NCI-H2081 treated with DMSO at 0.1 percent for 48 hours (cell line): Measurements from ENCODE around the gene CYBC1.
"Not testable (repeated sequence)": the region's sequence is repeated elsewhere in the genome, so short reads cannot be mapped to it uniquely, and the experiment has no call there.

ENCODE experiments used
- DNase-seq: peaks from one replicate; lab custom pipeline; 2025; lab: John Stamatoyannopoulos, UW

Gene CYBC1

DNA sequence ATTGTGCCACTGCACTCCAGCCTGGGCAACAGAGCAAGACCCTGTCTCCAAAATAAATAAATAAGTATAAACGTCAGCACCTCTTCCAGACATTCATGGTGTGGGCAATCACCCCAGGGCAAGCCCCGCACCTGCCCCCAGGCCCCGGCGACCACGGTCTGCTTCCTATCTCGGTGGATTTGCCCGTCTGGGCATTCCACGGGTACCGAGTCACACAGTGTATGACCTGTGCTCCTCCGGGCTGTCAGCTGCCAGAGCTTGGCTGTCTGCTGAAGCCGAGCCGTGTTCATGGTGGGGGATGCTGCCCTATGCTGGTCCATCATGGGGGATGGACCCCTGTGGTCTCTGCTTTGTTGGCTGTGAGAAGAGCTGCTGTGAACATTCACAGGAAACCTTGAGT lies 15.4 kb downstream of the CYBC1 start:
- DNase-seq: no peak

DNA sequence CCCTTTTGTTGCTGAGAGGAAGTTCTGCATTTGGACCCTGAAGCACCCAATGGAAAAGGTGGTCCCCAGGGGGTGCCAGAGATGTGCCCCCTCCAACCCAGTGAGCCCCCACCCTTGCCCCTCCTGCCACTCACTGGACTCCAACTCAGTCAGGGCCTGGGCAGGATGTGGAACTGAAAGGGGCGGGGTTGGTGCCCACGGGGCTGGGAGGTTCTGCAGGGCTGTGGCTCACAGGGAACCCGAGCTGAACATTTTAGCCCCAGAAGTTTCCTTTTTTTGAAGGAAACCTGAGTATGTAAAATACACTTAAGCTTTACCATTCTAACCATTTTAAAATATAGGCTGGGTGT lies 16.4 kb downstream of the CYBC1 start:
- DNase-seq: no peak

DNA sequence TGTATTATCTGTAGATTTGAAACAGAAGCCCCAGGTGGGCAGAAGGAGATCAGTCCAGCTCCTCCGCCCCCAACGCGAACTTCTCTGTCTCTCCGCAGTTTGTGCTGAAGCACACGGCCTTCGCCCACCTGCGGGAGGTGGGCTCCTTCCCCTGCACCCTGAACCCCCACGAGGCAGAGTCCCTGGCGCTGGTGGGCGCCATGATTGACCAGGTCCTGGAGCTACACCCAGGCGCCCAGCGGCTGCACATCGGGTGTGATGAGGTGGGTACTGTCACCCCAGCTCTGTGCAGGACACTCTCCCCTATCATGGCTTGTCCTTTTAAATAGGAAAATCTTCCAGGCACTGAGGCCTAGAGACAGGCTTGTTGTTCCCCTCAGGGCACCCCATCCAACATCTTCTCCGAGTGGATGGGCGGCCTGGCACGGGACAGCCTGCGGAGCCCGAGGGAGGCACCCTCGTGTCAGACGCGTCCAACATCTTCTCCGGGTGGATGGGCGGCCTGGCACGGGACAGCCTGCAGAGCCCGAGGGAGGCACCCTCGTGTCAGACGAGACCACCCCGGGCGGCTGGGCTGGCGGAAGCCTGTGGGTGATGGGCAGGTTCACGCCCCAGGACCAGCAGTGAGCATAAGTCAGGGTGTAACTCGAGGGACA lies 16.9 kb downstream of the CYBC1 start:
- DNase-seq: no peak

DNA sequence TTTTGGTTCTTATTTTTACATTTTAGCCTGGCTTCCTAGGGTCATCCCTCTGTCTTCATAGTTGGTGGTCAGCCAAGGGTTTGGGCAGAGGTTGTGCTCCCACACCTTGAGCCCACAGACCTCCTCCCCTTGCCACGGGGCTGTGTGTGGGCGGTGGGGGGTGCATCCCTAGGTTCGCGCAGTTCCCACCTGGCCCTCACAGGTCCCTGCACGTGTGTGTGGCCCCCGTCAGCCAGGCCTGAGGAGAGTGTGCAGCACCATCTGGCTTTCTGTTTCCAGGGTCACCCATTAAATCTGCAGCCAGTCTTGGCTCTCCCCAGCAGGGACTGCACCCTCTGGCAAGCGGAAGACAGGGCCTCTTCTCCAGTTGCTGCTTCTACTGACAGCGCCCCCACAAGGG lies 18.5 kb downstream of the CYBC1 start:
- DNase-seq: no peak

DNA sequence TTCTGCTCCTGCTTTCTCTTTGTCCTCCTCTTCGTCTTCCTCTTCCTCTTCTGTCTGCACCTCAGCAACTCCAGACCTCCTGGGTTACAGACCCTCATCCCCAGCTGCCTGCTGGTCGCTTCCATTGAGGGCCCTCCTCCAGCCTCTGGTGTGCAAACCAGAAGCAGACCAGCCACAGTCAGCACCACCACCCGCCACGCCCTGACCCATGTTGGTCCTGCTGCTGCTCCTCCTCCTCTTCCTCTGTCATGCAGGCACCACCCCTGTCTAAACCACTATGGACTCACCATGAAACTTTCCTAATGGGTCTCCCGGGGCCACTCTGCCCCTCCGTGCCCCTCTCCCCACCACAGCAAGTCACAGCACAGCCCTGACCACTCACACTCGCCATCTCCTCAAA lies 20.7 kb downstream of the CYBC1 start:
- no peak for DNase-seq

DNA sequence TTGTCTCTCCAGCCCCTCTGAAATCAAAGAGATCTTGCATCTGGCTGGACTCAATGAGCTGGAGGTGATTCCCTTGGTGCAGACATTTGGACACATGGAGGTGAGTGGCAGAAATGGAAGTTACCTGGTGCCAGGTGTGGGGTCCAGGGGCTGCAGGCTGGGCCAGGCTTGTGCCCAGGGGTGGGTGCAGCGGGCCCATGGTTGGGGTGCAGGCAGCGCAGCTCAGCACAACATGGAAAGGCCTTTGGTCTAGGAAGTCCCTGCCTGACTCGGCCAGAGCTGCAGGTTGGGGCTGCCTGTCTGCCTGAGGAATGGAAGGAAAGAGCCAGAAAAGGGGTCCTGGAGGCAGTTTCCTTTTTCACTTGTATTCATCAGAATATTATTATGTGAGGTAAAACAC lies 22.0 kb downstream of the CYBC1 start:
- DNase-seq: no peak

DNA sequence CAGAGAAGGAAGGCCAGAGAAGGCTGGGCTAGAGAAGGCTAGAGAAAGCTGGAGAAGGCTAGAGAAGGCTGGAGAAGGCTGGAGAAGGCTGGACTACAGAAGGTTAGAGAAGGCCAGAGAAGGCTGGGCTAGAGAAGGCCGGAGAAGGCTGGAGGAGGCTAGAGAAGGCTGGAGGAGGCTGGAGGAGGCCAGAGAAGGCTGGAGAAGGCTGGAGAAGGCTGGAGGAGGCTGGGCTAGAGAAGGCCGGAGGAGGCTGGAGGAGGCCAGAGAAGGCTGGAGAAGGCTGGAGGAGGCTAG lies 25.7 kb downstream of the CYBC1 start:
- no peak for DNase-seq

DNA sequence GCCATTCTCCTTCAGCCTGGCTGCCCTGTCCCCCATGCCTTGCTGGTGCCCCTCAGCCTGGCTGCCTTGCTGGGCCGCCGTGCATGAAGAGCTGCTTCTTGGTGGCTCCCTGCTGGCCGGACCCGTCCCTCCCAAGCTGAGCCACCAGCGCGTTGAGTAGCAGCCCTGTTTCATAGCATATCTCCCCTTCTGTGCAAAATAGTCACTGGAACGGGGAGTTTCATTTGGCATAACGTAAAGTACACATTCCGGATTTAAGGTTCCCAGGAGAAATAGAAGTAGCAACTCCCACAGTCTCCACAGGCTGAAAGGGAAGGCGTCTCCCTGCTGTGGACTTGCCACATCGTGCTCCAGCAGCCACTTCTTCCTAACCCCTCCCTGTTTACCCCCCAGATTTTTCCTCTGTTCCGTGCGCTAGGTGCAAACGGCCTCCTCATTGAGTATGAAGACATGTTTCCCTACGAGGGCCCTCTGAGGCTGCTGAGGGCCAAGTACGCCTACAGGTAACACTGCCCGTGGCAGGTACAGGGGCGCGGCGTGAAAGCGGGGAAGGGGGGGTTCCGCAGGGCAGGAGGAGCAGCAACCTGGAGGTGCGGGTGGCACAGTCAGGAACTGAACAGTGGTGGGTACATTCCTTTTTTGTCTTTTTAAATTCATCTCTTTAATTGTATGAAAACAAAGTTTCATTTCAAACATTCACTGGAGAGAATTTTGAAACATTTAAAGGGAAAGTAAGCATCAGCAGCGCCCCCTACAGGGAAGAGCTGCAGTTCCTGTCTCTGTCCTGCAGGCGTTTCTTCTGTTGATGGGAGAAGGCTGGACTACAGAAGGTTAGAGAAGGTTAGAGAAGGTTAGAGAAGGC lies 26.3 kb downstream of the CYBC1 start:
- DNase-seq: no peak

DNA sequence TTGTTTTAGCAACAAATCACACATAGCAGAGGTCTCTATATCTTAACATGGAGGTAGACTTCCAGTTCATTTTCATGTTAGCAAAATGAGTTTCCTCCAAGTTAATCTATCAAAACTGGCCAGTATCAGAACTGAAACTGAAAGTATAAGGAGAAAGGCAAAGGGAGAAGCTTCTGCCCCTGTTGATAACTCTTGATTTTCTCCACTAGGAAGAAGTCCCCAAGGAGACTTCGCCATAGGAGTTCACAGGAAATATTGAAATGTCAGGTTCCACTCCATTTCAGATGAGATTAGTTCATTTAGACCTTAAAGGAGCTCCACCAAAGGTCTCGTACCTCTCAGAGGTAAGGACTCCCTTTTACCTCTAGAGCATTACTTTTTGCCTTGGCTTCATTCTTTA lies 31.0 kb downstream of the CYBC1 start:
- DNase-seq: no peak

DNA sequence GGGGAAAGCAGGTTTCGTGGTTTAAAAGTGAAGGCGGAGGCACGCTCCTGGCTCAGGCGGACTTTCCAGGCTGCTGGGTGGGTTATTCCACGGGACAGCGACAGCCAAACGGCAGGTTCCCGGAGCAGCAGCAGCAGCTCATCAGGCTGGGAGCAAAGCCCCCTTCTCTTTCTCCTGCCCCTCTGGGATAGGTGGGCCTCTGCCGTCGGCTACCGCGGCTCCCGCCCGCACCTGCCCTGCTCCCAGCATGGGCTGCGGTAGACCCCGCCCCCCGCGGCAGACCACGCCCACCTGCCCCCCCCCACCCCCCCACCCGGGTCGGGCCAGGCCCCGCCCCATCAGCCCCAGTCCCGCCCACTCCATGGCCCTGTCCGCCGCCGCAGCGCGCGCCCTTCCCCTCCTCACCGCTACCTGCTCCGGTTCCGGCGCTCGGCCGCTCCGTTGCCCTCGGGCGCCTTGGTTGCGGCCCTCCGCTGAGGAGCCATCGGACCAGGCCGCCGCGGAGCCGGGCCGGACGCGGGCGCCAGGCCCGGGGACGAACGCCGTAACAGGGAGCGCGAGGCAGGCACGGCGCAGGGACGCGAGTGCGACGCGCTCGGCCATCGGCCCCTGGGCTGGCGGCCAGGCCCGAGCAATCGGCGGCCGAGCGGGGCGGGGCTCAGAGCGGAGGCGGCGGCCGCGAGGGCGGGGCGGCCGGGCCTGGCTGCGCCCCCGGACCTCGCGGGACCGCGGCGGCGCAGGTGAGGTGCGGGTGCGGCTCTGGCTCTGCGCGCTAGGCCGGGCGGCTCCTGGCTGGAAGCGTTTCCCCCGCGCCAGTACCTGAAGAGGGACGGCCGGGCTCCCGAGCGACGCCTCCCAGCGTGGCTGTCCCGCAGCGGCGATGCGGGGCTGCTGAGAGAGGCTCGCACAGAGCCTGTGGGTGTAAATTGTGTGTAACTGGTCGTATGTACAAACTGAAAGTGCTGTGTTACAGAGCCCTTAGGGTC lies 32.3 kb downstream of the CYBC1 start, which contains the start of the genes HEXD and OGFOD3:
Gene HEXD (plus strand): TSS at position 347 of the 986 bp plus-strand sequence. CDS start 1,453 bp downstream, outside the sequence.
Gene OGFOD3 (minus strand): TSS at position 586 of the 986 bp plus-strand sequence. CDS start 101 bp downstream, at position 485.
- DNase-seq: peak; percentile 42

DNA sequence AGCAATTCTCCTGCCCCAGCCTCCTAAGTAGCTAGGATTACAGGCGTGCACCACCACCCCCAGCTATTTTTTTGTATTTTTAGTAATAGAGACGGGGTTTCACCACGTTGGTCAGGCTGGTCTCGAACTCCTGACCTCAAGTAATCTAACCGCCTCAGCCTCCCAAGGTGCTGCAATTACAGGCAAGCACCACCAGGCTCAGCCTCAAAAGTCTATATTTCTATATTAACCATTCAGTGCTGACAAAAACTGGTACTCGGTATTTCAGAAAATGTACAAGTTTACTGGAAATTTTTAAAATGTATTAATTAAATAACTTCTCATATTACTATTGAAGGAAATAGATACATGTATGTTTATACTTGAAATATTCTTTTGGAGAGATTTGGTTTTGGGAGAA lies 33.8 kb downstream of the CYBC1 start:
- DNase-seq: no peak

DNA sequence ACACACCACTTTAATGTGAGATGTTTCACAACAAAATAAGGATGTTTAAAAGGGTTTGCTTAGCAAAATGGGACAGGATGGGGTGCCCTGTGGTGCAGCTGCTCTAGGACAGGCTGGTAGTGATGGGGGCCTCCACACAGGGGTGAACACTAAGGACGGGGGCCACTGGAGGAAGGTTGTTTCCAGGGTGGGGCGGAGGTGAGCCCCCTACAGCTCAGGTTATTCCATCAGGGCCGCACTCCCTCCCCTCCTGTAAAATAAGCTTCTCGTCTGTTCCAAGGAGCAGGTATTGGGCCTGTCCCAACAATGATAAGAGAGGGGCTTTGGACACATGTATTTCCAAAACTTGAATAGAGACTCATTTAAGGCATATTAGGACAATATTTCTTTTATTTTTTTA lies 34.3 kb downstream of the CYBC1 start:
- DNase-seq: no peak

DNA sequence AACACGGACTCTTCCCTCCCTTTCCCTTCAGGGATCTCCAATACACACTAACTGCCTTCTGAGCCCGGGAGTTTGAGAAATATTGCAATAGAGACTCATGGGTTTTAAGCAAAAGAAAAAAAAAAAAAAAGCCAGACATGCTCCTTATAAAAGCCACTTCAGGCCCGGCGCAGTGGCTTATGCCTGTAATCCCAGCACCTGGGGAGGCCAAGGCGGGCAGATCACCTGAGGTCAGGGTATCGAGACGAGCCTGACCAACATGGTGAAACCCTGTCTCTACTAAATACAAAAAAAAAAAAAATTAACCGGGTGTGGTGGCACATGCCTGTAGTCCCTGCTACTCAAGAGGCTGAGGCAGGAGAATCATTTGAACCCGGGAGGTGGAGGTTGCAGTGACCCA lies 34.8 kb downstream of the CYBC1 start:
- DNase-seq: no peak

DNA sequence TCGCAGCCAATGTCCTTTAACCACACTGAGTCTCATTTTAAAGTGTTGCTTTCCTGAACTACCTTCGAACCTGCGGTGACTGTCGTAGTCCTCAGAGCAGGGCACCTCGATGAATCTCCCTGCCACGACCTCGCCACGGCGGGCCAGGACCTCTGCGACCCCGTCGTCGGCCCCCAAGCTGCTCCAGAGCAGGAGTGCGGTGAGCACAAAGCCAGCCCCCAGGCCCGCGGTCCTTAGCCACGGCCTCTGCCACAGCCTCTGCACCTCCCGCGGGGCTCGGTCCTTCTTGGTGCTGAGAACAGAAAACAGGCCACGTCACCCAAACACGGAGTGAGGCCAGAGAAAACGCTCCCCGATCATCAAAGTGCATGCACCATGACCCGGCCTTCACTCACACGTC lies 35.2 kb downstream of the CYBC1 start:
- no peak for DNase-seq

DNA sequence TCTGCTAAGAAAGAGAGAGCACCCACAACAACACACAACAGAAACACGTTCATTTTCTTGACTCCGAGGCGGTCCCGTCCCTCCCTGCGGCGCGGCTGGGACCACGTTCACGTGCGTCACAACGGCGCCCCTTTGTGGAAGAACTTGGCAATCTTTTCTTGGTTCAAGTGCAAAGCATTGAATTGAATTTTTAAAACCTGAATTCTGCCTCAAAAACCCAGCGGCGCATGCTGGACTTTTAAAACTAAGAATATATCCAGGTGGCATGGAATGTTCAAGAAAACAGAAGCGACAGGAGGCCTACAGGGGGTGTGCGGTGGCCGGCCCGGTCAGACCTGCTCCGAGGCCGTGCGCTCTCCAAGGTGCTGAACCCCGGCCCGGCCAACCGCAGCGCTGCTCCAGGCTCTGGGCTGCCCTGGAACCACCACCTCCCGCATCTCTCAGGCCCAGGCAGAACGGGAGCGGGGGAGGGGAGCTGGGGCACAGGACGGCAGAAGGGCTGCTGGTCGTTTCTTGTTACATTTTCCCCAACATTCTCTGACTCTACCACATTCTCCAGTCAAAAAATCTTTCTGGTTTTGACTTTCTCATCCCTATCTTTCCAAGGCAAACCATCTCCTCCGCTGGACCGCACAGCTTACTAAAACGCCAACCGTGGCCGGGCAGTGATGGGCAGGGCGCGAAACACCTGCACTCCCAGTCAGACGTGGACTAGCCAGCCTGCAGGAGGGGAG lies 35.8 kb downstream of the CYBC1 start:
- DNase-seq: peak; percentile 14

DNA sequence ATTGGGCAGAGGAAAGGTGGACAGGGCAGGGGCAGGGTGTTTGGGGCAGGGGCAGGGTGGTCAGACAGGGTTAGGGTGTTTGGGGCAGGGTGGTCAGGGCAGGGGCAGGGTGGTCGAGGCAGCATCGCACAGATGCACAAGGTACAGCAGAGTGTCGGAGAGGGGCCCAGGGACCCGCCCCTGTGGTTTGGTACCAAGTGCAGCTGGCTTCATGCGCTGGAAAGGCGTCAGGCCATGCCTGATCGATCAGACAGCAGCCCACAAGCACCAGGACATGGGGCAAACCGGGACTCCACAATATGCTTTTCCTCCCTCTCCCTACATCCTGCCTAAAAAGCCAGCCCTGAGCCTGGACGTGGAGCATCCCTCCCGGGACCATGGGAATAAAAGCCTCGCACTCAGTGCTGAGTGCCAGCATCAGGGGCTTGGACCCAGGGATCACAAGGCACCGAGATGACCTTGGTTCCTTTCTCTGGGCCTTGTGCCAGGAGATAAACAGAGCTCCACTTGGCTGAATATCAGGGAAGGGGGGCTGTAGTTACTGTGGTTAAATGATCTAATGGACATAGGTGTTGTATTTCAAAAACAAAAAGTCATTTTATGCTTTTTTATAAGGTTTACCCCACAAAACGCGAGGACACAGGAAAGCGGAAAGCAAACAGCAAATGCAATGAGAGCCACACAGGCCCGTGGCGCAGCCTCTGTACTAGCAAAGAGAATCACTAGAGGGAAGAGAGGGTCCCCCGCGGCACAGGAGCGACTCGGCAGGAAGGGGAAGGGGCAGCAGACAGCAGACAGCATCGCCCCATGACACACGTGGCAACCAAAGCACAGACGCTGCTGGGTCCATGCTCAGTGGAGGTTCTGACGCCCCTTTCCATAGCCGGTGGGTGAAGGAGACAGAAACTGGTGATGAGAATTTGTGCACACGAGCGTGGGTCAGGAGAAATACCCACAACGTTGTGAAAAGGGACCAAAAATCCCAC lies 37.7 kb downstream of the CYBC1 start:
- peak; percentile 21 for DNase-seq

DNA sequence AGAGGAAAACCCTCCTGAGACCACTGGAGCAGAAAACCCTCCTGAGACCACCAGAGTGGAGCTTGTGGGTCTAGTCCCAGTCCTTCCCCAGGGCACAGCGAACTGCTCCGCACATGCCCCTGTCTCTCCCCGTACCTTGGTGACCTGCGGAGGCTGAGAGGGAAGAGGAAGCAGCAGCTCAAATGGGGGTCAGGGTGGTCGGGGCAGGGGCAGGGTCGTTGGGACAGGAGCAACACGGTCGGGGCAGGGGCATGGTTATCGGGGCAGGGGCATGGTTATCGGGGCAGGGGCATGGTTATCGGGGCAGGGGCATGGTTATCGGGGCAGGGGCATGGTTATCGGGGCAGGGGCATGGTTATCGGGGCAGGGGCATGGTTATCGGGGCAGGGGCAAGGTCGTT lies 38.5 kb downstream of the CYBC1 start:
- not testable (repeated sequence) for DNase-seq

DNA sequence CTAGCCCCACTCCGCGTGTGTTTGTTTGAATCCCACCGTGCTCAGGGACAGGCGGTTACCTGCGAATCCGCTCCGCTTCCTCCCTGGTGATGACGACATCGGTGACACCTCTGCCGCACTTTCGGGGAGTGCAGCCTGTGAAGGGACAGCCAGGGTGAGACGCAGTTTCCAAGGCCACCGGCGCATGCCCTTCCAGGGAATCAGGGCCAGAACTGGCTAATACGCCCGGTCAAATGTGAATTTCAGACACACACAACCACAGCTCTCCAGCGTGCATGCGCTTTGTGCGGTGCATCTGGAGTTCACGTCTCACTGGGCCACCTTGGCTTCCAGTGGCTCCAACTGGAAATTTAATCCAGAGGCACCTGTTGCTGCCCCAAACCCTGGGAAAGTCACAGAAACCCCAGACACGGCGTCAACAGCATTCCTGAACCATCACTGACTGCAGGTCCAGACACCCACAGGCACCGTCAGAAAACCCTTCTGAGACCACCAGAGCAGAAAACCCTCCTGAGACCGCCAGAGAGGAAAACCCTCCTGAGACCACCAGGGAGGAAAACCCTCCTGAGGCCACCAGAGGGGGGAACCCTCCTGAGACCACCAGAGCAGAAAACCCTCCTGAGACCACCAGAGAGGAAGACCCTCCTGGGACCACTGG lies 39.0 kb downstream of the CYBC1 start:
- DNase-seq: no peak

DNA sequence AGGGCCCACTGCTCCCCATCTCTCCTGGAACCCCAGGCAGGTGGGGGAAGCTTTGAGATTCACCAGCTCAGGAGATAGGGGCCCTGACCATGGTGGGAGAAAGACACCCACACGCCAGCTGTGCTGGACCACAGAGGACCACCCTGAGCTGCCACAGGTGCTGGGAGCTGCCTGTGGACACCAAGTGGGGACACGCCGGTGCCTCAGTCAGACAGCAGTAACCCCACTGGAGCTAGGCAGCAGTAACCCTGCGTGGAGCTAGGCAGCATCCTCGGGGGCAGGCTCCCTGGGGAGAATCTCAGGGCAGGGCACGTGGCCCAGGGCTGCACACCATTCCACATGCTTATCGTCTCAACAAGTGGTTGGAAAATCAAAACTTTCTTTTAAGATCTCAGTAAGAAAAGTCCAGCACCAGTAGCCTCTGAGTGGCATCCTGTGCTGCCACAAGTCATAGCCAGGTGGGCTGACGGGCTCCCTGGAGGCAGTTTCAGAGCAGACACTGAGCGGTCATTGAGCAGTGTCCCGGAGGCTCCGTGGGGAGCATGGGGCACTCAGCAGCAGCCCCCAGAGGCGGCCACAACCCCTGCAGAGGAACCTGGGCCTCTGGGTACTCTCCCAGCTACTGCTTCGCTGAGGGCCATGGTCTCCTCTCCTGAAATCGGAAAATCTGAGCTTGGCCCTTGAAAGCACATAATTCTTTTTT lies 40.4 kb downstream of the CYBC1 start:
- DNase-seq: no peak
